NCI-H510A (cell line): Measurements from ENCODE around the gene MX1.
"Not testable (repeated sequence)": the region's sequence is repeated elsewhere in the genome, so short reads cannot be mapped to it uniquely, and the experiment has no call there.

Source experiments
- DNase-seq: peaks from one replicate; lab custom pipeline; 2025; lab: John Stamatoyannopoulos, UW

The MX1 gene

GRCh38 chr21:41407541-41408460 lies 18.2 kb upstream of the MX1 start:
- no peak for DNase-seq

GRCh38 chr21:41410361-41410760 lies 15.7 kb upstream of the MX1 start:
- DNase-seq: no peak

- no peak for DNase-seq
These were observed 15.1 kb upstream of the MX1 start for GRCh38 chr21:41410767-41411448.

- no peak for DNase-seq
These were observed 14.5 kb upstream of the MX1 start for GRCh38 chr21:41411449-41412089.

- not testable (repeated sequence) for DNase-seq
These were observed 8.5 kb upstream of the MX1 start for GRCh38 chr21:41417505-41417904.

GRCh38 chr21:41418393-41418792 lies 7.6 kb upstream of the MX1 start:
- DNase-seq: no peak

- DNase-seq: no peak
These were observed 6.9 kb upstream of the MX1 start for GRCh38 chr21:41418956-41419680.

- DNase-seq: peak; percentile 56
These were observed 5.8 kb upstream of the MX1 start for GRCh38 chr21:41419921-41420862.

- not testable (repeated sequence) for DNase-seq
These were observed 5.0 kb upstream of the MX1 start for GRCh38 chr21:41420998-41421397.

GRCh38 chr21:41422546-41423304 lies 3.3 kb upstream of the MX1 start:
- DNase-seq: no peak

GRCh38 chr21:41423305-41423636 lies 2.8 kb upstream of the MX1 start:
- DNase-seq: not testable (repeated sequence)

GRCh38 chr21:41425588-41425953 lies 468 bp upstream of the MX1 start:
- DNase-seq: no peak

- DNase-seq: no peak
These were observed 801 bp downstream of the MX1 start for GRCh38 chr21:41426676-41427404.

GRCh38 chr21:41427556-41427955 lies 1.5 kb downstream of the MX1 start:
- no peak for DNase-seq

GRCh38 chr21:41428311-41428710 lies 2.3 kb downstream of the MX1 start:
- no peak for DNase-seq

GRCh38 chr21:41428847-41429246 lies 2.8 kb downstream of the MX1 start:
- no peak for DNase-seq

GRCh38 chr21:41429305-41429704 lies 3.3 kb downstream of the MX1 start:
- DNase-seq: no peak

GRCh38 chr21:41429925-41430491 lies 4.0 kb downstream of the MX1 start:
- DNase-seq: no peak

- no peak for DNase-seq
These were observed 5.9 kb downstream of the MX1 start for GRCh38 chr21:41431788-41432548.
